Ascending aorta (tissue), 2 donors: ENCODE data around the gene WFDC5. TPM values are rescaled to one million over a fixed set of nuclear protein-coding genes. Genes with fewer than 3 reads are reported as not detected.
"Not testable (repeated sequence)": the region's sequence is repeated elsewhere in the genome, so short reads cannot be mapped to it uniquely, and the experiment has no call there.

Source experiments
- DNase-seq, 2 donors: peaks; one replicate each; pipeline ENCODE4 v3.0.0-alpha.2; 2019; ENCODE audit warnings: low spot score in 2 of 2
- H3K27ac ChIP-seq, 2 donors: fragments of 200-600 bp; sonication (generic); one replicate each; pipeline ENCODE4 v1.5.1; 2016 to 2017; ENCODE audit warnings: mild to moderate bottlenecking in 1 of 2
- H3K27me3 ChIP-seq: fragments of 200-600 bp; sonication (generic); one replicate; pipeline ENCODE4 v1.5.1; 2017
- H3K36me3 ChIP-seq, 2 donors: fragments of 200-600 bp; sonication (generic); one replicate each; pipeline ENCODE4 v1.5.1; 2016
- H3K4me1 ChIP-seq, 2 donors: fragments of 200-600 bp; sonication (generic); one replicate each; pipeline ENCODE4 v1.5.1; 2016 to 2017; ENCODE audit warnings: mild to moderate bottlenecking in 1 of 2
- H3K4me3 ChIP-seq, 2 donors: fragments of 200-600 bp; sonication (generic); one replicate each; pipeline ENCODE4 v1.5.1; 2016 to 2017; ENCODE audit warnings: mild to moderate bottlenecking in 1 of 2
- H3K9me3 ChIP-seq, 2 donors: fragments of 200-600 bp; sonication (generic); one replicate each; pipeline ENCODE4 v1.5.1; 2016
- CTCF ChIP-seq, 3 experiments: fragments of 200-600 bp in 2 of 3; fragments of 450-650 bp in 1 of 3; sonication (generic) in 2 of 3; IDR thresholded peaks; one replicate each; pipeline ENCODE4 v1.5.1; 2016 to 2019; ENCODE audit warnings: antibody characterized with exemption in 3 of 3, mild to moderate bottlenecking in 1 of 3, moderate library complexity in 1 of 3
- intact Hi-C: fragments of 100-400 bp; cut with DNase I; formaldehyde crosslinking; loops from one replicate; pipeline ENCODE4 v1.15.1; 2023
- total RNA-seq: library from RNA; depleted of rRNA; stranded (reverse); fragments of >200 nt; gene quantifications from one replicate; pipeline ENCODE4 v1.1.0, GENCODE V29; 2016

The WFDC5 gene
- total RNA-seq, 1 donor from 2014 or later, result not detected

GRCh38 chr20:45153752-45154151 is 38.8 kb upstream of the WFDC5 start:
- Histone ChIP-seq H3K27ac (no peak overlapping the region), H3K36me3 (no peaks in the 10 kb centered on the region), H3K4me1 (no peaks in the 10 kb centered on the region), H3K4me3 (no peak overlapping the region), H3K27me3 (no peaks in the 10 kb centered on the region), H3K9me3 (no peaks in the 10 kb centered on the region)
- intact Hi-C loops, result no loop called here
- TF ChIP-seq CTCF (IDR thresholded peaks at IDR 0.05), result no peak
- no peak for DNase-seq

GRCh38 chr20:45153147-45153546 is 38.2 kb upstream of the WFDC5 start:
- intact Hi-C loops, result no loop called here
- no peak for TF ChIP-seq CTCF (IDR thresholded peaks at IDR 0.05)
- no peak overlapping the region for H3K27ac ChIP-seq
- H3K27me3 ChIP-seq, result no peaks in the 10 kb centered on the region
- no peak overlapping the region for H3K4me3 ChIP-seq
- no peaks in the 10 kb centered on the region for H3K9me3 ChIP-seq
- DNase-seq, result no peak
- no peaks in the 10 kb centered on the region for H3K36me3 ChIP-seq
- H3K4me1 ChIP-seq, result no peaks in the 10 kb centered on the region

GRCh38 chr20:45152405-45152804 is 37.4 kb upstream of the WFDC5 start:
- no peak for TF ChIP-seq CTCF (IDR thresholded peaks at IDR 0.05)
- no peak overlapping the region for H3K27ac ChIP-seq
- DNase-seq, result no peak
- no peaks in the 10 kb centered on the region for H3K36me3 ChIP-seq
- H3K4me3 ChIP-seq, result no peak overlapping the region
- no peaks in the 10 kb centered on the region for H3K4me1 ChIP-seq
- intact Hi-C loops, result no loop called here
- H3K9me3 ChIP-seq, result no peaks in the 10 kb centered on the region
- H3K27me3 ChIP-seq, result no peaks in the 10 kb centered on the region

- Histone ChIP-seq H3K36me3 (no peaks in the 10 kb centered on the region), H3K9me3 (no peaks in the 10 kb centered on the region), H3K4me1 (no peaks in the 10 kb centered on the region), H3K27me3 (no peaks in the 10 kb centered on the region), H3K27ac (no peak overlapping the region), H3K4me3 (no peak overlapping the region)
- TF ChIP-seq CTCF (IDR thresholded peaks at IDR 0.05), result no peak
- no peak for DNase-seq
- intact Hi-C loops, result no loop called here
Observed at GRCh38 chr20:45149062-45149461, 34.1 kb upstream of the WFDC5 start.

GRCh38 chr20:45140836-45141235 is 25.9 kb upstream of the WFDC5 start:
- H3K9me3 ChIP-seq, result no peaks in the 10 kb centered on the region
- TF ChIP-seq CTCF (IDR thresholded peaks at IDR 0.05), result no peak
- no peaks in the 10 kb centered on the region for H3K36me3 ChIP-seq
- H3K27me3 ChIP-seq, result no peaks in the 10 kb centered on the region
- H3K4me1 ChIP-seq, result no peaks in the 10 kb centered on the region
- no peak for DNase-seq
- intact Hi-C loops, result no loop called here
- no peak overlapping the region for H3K4me3 ChIP-seq
- no peak overlapping the region for H3K27ac ChIP-seq

GRCh38 chr20:45139733-45140375 is 24.9 kb upstream of the WFDC5 start:
- H3K4me3 ChIP-seq, H3K36me3 ChIP-seq, H3K4me1 ChIP-seq, DNase-seq, intact Hi-C loops, H3K27ac ChIP-seq, H3K27me3 ChIP-seq, H3K9me3 ChIP-seq: not testable (repeated sequence)
